Spleen (tissue), 7 donors: Measurements from ENCODE around the gene CLMN.

ENCODE experiments used
- CTCF ChIP-seq, 11 experiments: fragments of 200-600 bp in 7 of 11; fragments of 450-650 bp in 4 of 11; sonication (generic) in 4 of 11; IDR thresholded peaks in 8 of 11; conservative IDR thresholded peaks in 3 of 11; 1 replicate in 7 of 11; 2 replicates in 4 of 11; pipeline versions ENCODE4 v1.4.0 to v1.8.0; 2016 to 2021; ENCODE audit warnings: antibody characterized with exemption in 11 of 11, inconsistent platforms in 4 of 11, mild to moderate bottlenecking in 1 of 11
- POLR2A ChIP-seq, 3 donors: fragments of 450-650 bp; IDR thresholded peaks; one replicate each; pipeline ENCODE4 v1.5.1; 2017; ENCODE audit warnings: antibody characterized with exemption in 3 of 3, mild to moderate bottlenecking in 1 of 3
- POLR2AphosphoS5 ChIP-seq, 3 donors: sonication (generic); formaldehyde crosslinking; IDR thresholded peaks; one replicate each; pipeline ENCODE4 v1.5.1; 2017; ENCODE audit warnings: antibody characterized with exemption in 3 of 3
- donor health status: DM: no; HTN: no; CAD: no; lungs with moderate emphysema.
- donor health status: DM: no; HTN: no; CAD: no.
- donor health status: DM: no; HTN: no; CAD: no.

GRCh38 chr14:95183532-95184412 is 135.9 kb downstream of the CLMN start:
- no peak for TF ChIP-seq CTCF (IDR thresholded peaks at IDR 0.05 in 8 of 11, conservative IDR thresholded peaks at IDR 0.05 in 3 of 11)
- no peak for TF ChIP-seq POLR2AphosphoS5 (IDR thresholded peaks at IDR 0.05)
- TF ChIP-seq POLR2A (IDR thresholded peaks at IDR 0.05) = no peak
